Neural progenitor cell (in vitro differentiated cells): ENCODE data around the gene ARHGEF12.

ENCODE experiments used
- EZH2 ChIP-seq: fragments of 200-600 bp; sonication (generic); IDR thresholded peaks from 2 replicates; pipeline ENCODE4 v1.6.1; 2017; ENCODE audit warnings: antibody characterized with exemption, mild to moderate bottlenecking, moderate library complexity
- EZH2phosphoT487 ChIP-seq: fragments of 200-600 bp; sonication (generic); IDR thresholded peaks from 2 replicates; pipeline ENCODE4 v1.6.1; 2017; ENCODE audit warnings: antibody characterized with exemption
- TF ChIP-seq, protein P1 (sequence below): fragments of 200-600 bp; sonication (generic); IDR thresholded peaks from 2 replicates; pipeline ENCODE4 v1.5.1; 2017; ENCODE audit warnings: antibody characterized with exemption, mild to moderate bottlenecking

- no peak for TF ChIP-seq EZH2
- TF ChIP-seq, protein P1, sequence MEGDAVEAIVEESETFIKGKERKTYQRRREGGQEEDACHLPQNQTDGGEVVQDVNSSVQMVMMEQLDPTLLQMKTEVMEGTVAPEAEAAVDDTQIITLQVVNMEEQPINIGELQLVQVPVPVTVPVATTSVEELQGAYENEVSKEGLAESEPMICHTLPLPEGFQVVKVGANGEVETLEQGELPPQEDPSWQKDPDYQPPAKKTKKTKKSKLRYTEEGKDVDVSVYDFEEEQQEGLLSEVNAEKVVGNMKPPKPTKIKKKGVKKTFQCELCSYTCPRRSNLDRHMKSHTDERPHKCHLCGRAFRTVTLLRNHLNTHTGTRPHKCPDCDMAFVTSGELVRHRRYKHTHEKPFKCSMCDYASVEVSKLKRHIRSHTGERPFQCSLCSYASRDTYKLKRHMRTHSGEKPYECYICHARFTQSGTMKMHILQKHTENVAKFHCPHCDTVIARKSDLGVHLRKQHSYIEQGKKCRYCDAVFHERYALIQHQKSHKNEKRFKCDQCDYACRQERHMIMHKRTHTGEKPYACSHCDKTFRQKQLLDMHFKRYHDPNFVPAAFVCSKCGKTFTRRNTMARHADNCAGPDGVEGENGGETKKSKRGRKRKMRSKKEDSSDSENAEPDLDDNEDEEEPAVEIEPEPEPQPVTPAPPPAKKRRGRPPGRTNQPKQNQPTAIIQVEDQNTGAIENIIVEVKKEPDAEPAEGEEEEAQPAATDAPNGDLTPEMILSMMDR = no peak
- TF ChIP-seq EZH2phosphoT487 = no peak
Observed at GRCh38 chr11:120516461-120517389, 180.5 kb downstream of the ARHGEF12 start.
